ENCODE results near the gene CDKL4. TPM values are rescaled to one million over a fixed set of nuclear protein-coding genes. Genes with fewer than 3 reads are reported as not detected.
"Not testable (repeated sequence)": the region's sequence is repeated elsewhere in the genome, so short reads cannot be mapped to it uniquely, and the experiment has no call there.

CDKL4 gene
- polyA plus RNA-seq, 2 of the 4 experiments (the other 2 are of a cell fraction): 0.06 TPM; not detected in 1

DNA sequence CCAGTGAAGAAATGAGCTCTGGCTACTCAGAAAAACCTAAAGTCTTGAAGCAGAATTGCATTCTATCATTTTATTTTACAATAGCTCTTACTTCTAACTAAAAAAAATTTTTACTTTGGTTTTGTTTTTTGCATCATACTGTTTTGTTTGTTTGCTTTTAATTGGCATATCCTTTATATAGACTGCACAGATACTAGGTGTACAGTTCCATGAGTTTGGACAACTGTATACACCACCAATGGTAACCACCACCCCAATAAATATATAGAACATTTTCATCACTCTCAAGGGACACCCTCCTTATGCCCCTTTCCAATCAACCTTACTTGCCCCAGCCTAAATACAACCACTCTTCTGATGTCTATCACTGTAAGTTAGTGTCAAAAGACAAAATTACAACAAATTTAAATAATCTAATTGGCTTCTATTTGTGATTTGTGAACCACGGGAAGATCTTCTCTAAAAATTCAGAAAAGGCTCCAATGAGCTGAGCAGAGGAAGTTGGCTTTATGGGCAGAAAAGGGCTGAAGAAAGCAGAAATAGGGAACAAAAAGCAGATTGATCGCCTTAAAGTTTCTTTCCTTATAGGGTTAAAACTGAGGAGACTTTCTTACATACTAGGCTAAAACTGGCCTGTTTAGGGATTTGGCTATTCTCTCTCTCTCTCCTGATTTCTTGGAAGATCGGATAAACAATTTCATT lies 100.7 kb downstream of the CDKL4 start:
- H3K9me3 ChIP-seq: no peaks in the 10 kb centered on the region
- peaks cover 32% of the 10 kb centered on the region for H3K4me1 ChIP-seq
- TF ChIP-seq CBX2 (IDR thresholded peaks at IDR 0.05; ENCODE audit: borderline replicate concordance, low read depth) (no peak), HEYL (CRISPR knock-in tag; IDR thresholded peaks at IDR 0.05) (no peak), SREBF2 (IDR thresholded peaks at IDR 0.05) (no peak), NFE2L2 (conservative IDR thresholded peaks at IDR 0.05; ENCODE audit: low read length) (no peak), ZFP36 (IDR thresholded peaks at IDR 0.05; ENCODE audit: borderline replicate concordance, partially characterized antibody) (no peak), FOSB (CRISPR knock-in tag; IDR thresholded peaks at IDR 0.05) (no peak), CHD2 (IDR thresholded peaks at IDR 0.05; ENCODE audit: low read length, partially characterized antibody) (no peak), CEBPB (IDR thresholded peaks at IDR 0.05) (no peak), ZC3H11A (IDR thresholded peaks at IDR 0.05) (no peak), JUNB (IDR thresholded peaks at IDR 0.05) (no peak), HOXB13 (CRISPR knock-in tag; IDR thresholded peaks at IDR 0.05; ENCODE audit: low read depth) (no peak), FOXS1 (CRISPR knock-in tag; IDR thresholded peaks at IDR 0.05) (no peak), KDM5A (IDR thresholded peaks at IDR 0.05) (no peak), CBX8 (IDR thresholded peaks at IDR 0.05) (no peak), CHD4 (IDR thresholded peaks at IDR 0.05; ENCODE audit: borderline replicate concordance) (no peak), NPAS2 (CRISPR knock-in tag; IDR thresholded peaks at IDR 0.05; ENCODE audit: borderline replicate concordance) (no peak)
- TF ChIP-seq, protein P1, sequence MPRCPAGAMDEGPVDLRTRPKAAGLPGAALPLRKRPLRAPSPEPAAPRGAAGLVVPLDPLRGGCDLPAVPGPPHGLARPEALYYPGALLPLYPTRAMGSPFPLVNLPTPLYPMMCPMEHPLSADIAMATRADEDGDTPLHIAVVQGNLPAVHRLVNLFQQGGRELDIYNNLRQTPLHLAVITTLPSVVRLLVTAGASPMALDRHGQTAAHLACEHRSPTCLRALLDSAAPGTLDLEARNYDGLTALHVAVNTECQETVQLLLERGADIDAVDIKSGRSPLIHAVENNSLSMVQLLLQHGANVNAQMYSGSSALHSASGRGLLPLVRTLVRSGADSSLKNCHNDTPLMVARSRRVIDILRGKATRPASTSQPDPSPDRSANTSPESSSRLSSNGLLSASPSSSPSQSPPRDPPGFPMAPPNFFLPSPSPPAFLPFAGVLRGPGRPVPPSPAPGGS (IDR thresholded peaks at IDR 0.05): no peak
- TF ChIP-seq, protein P2, sequence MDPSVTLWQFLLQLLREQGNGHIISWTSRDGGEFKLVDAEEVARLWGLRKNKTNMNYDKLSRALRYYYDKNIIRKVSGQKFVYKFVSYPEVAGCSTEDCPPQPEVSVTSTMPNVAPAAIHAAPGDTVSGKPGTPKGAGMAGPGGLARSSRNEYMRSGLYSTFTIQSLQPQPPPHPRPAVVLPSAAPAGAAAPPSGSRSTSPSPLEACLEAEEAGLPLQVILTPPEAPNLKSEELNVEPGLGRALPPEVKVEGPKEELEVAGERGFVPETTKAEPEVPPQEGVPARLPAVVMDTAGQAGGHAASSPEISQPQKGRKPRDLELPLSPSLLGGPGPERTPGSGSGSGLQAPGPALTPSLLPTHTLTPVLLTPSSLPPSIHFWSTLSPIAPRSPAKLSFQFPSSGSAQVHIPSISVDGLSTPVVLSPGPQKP (IDR thresholded peaks at IDR 0.05; ENCODE audit: low read depth, low read length): no peak
- TF ChIP-seq, protein P3, sequence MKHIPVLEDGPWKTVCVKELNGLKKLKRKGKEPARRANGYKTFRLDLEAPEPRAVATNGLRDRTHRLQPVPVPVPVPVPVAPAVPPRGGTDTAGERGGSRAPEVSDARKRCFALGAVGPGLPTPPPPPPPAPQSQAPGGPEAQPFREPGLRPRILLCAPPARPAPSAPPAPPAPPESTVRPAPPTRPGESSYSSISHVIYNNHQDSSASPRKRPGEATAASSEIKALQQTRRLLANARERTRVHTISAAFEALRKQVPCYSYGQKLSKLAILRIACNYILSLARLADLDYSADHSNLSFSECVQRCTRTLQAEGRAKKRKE (CRISPR knock-in tag; IDR thresholded peaks at IDR 0.05; ENCODE audit: low read depth): no peak
- DNase-seq (ENCODE audit: low read depth in 1 of 2, low spot score in 1 of 2) (no peak), FAIRE-seq (no peak), ATAC-seq (no peak)
- WGBS (ENCODE audit: missing lambda C conversion rate): 90% methylated on average over 3 of the region's 3 CpGs
- CTCF ChIA-PET: interaction anchor here (0.8 to 1.8 kb wide), 4 partner anchors 10 to 195 kb away, joined by 3 to 8 read pairs (median 3); no protein-coding TSS in a partner anchor
- H3K27ac ChIP-seq: no peak overlapping the region
- no peak overlapping the region for H3K4me2 ChIP-seq
- POLR2A ChIA-PET: interaction anchor here (1.3 kb wide), 1 partner anchor 22 kb away, joined by 4 read pairs; the partner anchor contains the start of gene SOS1
- no peak overlapping the region for H3K4me3 ChIP-seq

DNA sequence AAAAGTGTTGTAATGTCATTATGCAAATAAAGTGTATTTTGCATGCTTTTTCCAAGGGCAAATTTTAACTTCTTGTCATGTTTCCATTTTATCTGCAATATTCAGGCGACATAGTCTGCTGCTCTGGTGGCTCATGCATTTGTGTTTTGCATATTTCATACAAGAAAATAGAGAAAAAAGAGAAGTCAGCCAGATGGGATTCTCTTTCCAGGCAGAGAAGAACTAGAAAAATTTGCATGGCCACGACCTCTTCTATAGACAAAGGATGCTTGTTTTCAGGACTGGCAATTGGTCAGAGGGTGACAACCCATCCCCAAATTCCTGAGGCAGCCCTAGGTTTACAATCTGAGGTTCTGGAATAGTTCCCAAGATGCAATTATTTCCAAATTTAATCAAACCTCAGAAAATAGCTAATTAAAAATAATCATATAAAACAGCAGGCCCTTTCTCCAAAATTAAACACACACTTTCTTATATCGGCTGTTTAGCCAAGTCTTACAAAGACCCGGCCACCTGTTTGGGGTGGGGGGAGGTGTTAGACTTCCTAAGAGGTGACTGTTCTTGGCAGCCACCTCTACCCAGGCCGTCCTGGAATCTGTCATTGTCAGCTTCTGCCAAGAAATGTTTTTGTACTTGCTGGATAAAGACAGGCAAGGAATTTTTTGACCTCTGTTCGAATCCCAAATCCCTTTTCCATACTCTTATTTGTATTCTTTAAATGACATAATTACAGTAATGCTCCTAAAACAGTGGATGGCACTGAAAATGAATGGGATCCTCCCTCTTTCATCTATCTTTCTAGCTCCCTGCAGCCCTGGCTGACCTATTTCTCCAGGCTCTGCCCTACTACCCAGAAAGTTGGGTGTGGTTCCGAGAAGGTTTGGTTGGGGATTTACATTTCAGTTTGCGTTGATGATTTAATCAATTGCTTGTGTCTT lies 102.2 kb downstream of the CDKL4 start:
- FAIRE-seq: no peak
- ATAC-seq: 0 out of 6 replicates have a peak, but pooled peaks of 1 of the 2 experiments have one; percentile 39
- WGBS (ENCODE audit: missing lambda C conversion rate): 50% methylated on average over 8 of the region's 8 CpGs
- Histone ChIP-seq H3K27ac (no peak overlapping the region), H3K4me3 (no peak overlapping the region), H3K4me1 (peaks cover 34% of the 10 kb centered on the region), H3K9me3 (no peaks in the 10 kb centered on the region), H3K4me2 (0 out of 3 replicates have a peak overlapping the region, but pooled peaks have one; percentile 5)
- no peak for DNase-seq (ENCODE audit: low read depth in 1 of 2, low spot score in 1 of 2)
- ChIA-PET CTCF (interaction anchor here (0.8 to 1.8 kb wide), 3 partner anchors 8 to 70 kb away, joined by 3 to 8 read pairs (median 3); no protein-coding TSS in a partner anchor), POLR2A (interaction anchor here (1.3 kb wide), 1 partner anchor 21 kb away, joined by 4 read pairs; the partner anchor contains the start of gene SOS1)
- TF ChIP-seq SMC3 (IDR thresholded peaks at IDR 0.05) (no peak), ZFP36 (IDR thresholded peaks at IDR 0.05; ENCODE audit: borderline replicate concordance, partially characterized antibody) (no peak), POLR2AphosphoS2 (conservative IDR thresholded peaks at IDR 0.05; ENCODE audit: low read length) (no peak), FOSB (CRISPR knock-in tag; IDR thresholded peaks at IDR 0.05) (no peak), JUNB (IDR thresholded peaks at IDR 0.05) (no peak), CBX8 (IDR thresholded peaks at IDR 0.05) (no peak), HOXB13 (CRISPR knock-in tag; IDR thresholded peaks at IDR 0.05; ENCODE audit: low read depth) (no peak)
- TF ChIP-seq, protein P4, sequence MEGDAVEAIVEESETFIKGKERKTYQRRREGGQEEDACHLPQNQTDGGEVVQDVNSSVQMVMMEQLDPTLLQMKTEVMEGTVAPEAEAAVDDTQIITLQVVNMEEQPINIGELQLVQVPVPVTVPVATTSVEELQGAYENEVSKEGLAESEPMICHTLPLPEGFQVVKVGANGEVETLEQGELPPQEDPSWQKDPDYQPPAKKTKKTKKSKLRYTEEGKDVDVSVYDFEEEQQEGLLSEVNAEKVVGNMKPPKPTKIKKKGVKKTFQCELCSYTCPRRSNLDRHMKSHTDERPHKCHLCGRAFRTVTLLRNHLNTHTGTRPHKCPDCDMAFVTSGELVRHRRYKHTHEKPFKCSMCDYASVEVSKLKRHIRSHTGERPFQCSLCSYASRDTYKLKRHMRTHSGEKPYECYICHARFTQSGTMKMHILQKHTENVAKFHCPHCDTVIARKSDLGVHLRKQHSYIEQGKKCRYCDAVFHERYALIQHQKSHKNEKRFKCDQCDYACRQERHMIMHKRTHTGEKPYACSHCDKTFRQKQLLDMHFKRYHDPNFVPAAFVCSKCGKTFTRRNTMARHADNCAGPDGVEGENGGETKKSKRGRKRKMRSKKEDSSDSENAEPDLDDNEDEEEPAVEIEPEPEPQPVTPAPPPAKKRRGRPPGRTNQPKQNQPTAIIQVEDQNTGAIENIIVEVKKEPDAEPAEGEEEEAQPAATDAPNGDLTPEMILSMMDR (IDR thresholded peaks at IDR 0.05): no peak
- TF ChIP-seq, protein P5, sequence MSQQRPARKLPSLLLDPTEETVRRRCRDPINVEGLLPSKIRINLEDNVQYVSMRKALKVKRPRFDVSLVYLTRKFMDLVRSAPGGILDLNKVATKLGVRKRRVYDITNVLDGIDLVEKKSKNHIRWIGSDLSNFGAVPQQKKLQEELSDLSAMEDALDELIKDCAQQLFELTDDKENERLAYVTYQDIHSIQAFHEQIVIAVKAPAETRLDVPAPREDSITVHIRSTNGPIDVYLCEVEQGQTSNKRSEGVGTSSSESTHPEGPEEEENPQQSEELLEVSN (IDR thresholded peaks at IDR 0.05; ENCODE audit: borderline replicate concordance, low read depth): no peak
- TF ChIP-seq, protein P2 (IDR thresholded peaks at IDR 0.05; ENCODE audit: low read depth, low read length): no peak

DNA sequence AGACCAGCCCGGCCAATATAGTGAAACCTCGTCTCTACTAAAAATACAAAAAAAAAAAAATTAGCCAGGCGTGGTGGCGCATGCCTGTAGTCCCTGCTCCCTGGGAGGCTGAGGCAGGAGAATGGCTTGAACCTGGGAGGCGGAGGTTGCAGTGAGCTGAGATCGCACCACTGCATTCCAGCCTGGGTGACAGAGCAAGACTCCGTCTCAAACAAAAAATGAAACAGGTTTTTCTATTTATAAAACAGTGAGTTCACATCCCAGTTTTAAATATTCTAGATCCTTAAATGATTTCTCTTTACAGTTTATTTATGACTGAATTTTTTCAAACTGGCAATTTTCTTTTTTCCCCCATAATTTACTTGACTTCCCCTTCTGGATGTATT lies 102.8 kb downstream of the CDKL4 start:
- H3K4me2 ChIP-seq, CTCF ChIA-PET: not testable (repeated sequence)
- POLR2A ChIA-PET: interaction anchor here (1.0 kb wide), 1 partner anchor 20 kb away, joined by 3 read pairs; the partner anchor contains the start of gene SOS1

More for the DNA sequence above, 102.8 kb downstream of the CDKL4 start:
- H3K27ac ChIP-seq; H3K9me3 ChIP-seq; ATAC-seq; DNase-seq (ENCODE audit: low read depth in 1 of 2, low spot score in 1 of 2); H3K4me3 ChIP-seq; FAIRE-seq: not testable (repeated sequence)
- 88% methylated on average over 7 of the region's 7 CpGs for WGBS (ENCODE audit: missing lambda C conversion rate)
- peaks cover 34% of the 10 kb centered on the region for H3K4me1 ChIP-seq

All from A549 (cell line).